ENCODE measurements around the gene SLCO2A1.

SLCO2A1 gene

GRCh38 chr3:133999891-134000685, 29.6 kb downstream of the SLCO2A1 start:
- DNase-seq (ENCODE audit: low spot score), result no peak

GRCh38 chr3:133998691-133999241, 31.0 kb downstream of the SLCO2A1 start:
- no peak for DNase-seq (ENCODE audit: low spot score)

- no peak for DNase-seq (ENCODE audit: low spot score)
Measured at GRCh38 chr3:133997871-133998635, 31.7 kb downstream of the SLCO2A1 start.

GRCh38 chr3:133996996-133997395, 32.7 kb downstream of the SLCO2A1 start:
- DNase-seq (ENCODE audit: low spot score), result no peak

- no peak for DNase-seq (ENCODE audit: low spot score)
Measured at GRCh38 chr3:133996251-133996661, 33.5 kb downstream of the SLCO2A1 start.

- DNase-seq (ENCODE audit: low spot score), result no peak
Measured at GRCh38 chr3:133995264-133995663, 34.5 kb downstream of the SLCO2A1 start.

- DNase-seq (ENCODE audit: low spot score), result no peak
Measured at GRCh38 chr3:133994166-133994890, 35.4 kb downstream of the SLCO2A1 start.

GRCh38 chr3:133992951-133993620, 36.6 kb downstream of the SLCO2A1 start:
- DNase-seq (ENCODE audit: low spot score), result no peak

GRCh38 chr3:133992381-133992780, 37.3 kb downstream of the SLCO2A1 start:
- no peak for DNase-seq (ENCODE audit: low spot score)

- DNase-seq (ENCODE audit: low spot score), result no peak
Measured at GRCh38 chr3:133991637-133992036, 38.1 kb downstream of the SLCO2A1 start.

GRCh38 chr3:133991209-133991608, 38.5 kb downstream of the SLCO2A1 start:
- DNase-seq (ENCODE audit: low spot score), result peak; percentile 30

GRCh38 chr3:133989936-133990702, 39.6 kb downstream of the SLCO2A1 start:
- DNase-seq (ENCODE audit: low spot score), result no peak

GRCh38 chr3:133988631-133989161, 41.0 kb downstream of the SLCO2A1 start:
- no peak for DNase-seq (ENCODE audit: low spot score)

GRCh38 chr3:133987948-133988484, 41.7 kb downstream of the SLCO2A1 start:
- no peak for DNase-seq (ENCODE audit: low spot score)

GRCh38 chr3:133987136-133987535, 42.6 kb downstream of the SLCO2A1 start:
- DNase-seq (ENCODE audit: low spot score), result no peak

GRCh38 chr3:133986311-133986710, 43.4 kb downstream of the SLCO2A1 start:
- no peak for DNase-seq (ENCODE audit: low spot score)

GRCh38 chr3:133984975-133985374, 44.8 kb downstream of the SLCO2A1 start:
- DNase-seq (ENCODE audit: low spot score), result no peak

GRCh38 chr3:133983576-133984560, 45.9 kb downstream of the SLCO2A1 start:
- DNase-seq (ENCODE audit: low spot score), result no peak

- DNase-seq (ENCODE audit: low spot score), result no peak
Measured at GRCh38 chr3:133983126-133983525, 46.6 kb downstream of the SLCO2A1 start.
